ENCODE measurements around the gene SELL.

- TF ChIP-seq CTCF (optimal IDR thresholded peaks at IDR 0.05 in 1 of 3, IDR thresholded peaks at IDR 0.05 in 1 of 3, conservative IDR thresholded peaks at IDR 0.05 in 1 of 3; ENCODE audit: extremely low read depth in 1 of 3, insufficient read depth in 2 of 3, low read length in 3 of 3) (no peak), EZH2 (IDR thresholded peaks at IDR 0.05; ENCODE audit: low read length) (no peak)
Observed at GRCh38 chr1:169647512-169647911, 63.9 kb downstream of the SELL start.

All from keratinocyte (primary cell).